H4 (cell line): ENCODE results near the gene ELOF1. TPM values are rescaled to one million over a fixed set of nuclear protein-coding genes. Genes with fewer than 3 reads are reported as not detected.

Experiments
- DNase-seq: peaks from one replicate; pipeline ENCODE4 v3.0.0-alpha.2; 2015; ENCODE audit warnings: low spot score
- total RNA-seq: library from RNA; depleted of rRNA; stranded (reverse); fragments of >200 nt; shearing (Covaris generic); gene quantifications from 2 replicates; pipeline ENCODE4 v1.2.3, GENCODE V29; 2014; rRNA removed

The ELOF1 gene
- total RNA-seq, 1 experiment from 2014 or later = 72.7 TPM

DNA sequence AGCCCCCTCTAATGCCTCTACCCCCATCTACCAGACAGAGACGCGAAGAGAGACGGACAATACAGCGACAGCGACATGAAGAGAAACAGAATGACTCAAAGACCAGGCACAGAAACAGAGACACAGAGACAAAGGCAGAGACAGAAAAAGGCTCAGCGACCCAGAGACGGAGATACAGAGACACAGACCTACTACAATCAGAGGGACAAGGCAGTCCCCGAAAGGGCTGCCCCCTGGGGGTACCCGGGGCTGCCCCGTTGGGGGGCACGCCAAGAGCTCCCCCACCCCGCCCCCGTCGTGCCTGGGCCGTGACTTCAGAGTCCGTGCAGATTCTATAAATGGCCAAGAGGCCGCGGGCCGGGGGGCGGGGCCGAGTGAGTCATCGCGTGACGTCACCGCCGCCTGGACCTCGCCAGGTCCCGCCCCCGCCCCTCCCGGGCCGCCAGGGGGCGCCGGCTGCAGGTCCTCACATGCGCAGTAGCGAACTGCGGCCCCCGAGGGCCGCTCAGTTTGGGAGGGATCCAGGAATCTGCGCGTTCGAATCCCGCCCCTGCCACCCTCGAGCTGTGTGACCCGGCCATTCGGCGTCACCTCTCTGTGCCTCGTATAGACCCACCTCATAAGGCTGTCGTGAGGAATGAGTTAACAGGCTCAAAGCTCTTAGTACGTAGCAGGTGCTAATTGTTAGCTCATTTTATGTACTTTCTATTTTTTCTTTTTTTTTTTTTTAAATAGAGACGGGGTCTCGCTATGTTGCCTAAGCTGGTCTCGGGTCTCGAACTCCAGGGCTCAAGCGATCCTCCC, 23.0 kb downstream of the ELOF1 start:
- DNase-seq = peak; percentile 66

- no peak for DNase-seq
Measured at GRCh38 chr19:11534948-11535347, 24.1 kb downstream of the ELOF1 start.

GRCh38 chr19:11534538-11534937, 24.5 kb downstream of the ELOF1 start:
- no peak for DNase-seq

DNA sequence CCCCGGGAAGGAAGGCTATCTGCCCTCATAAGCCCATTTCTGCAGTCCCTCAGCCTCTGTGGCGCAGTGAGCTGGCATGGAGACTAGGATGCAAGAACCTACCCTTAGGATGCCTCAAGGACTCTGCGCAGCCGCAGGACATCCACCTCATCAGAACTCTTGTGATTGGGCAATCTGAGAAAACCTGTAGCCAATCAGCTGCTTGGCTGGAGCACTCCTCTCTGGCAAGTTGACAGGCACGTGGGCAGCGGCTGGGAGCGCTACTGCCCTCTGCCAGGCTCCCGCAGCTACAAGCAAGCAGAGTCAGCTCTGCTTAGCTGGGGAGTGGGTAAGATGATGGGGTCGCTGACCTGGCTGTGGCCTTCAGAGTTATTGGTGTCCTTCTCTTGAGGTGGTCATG, 28.6 kb downstream of the ELOF1 start:
- DNase-seq = peak; percentile 80

DNA sequence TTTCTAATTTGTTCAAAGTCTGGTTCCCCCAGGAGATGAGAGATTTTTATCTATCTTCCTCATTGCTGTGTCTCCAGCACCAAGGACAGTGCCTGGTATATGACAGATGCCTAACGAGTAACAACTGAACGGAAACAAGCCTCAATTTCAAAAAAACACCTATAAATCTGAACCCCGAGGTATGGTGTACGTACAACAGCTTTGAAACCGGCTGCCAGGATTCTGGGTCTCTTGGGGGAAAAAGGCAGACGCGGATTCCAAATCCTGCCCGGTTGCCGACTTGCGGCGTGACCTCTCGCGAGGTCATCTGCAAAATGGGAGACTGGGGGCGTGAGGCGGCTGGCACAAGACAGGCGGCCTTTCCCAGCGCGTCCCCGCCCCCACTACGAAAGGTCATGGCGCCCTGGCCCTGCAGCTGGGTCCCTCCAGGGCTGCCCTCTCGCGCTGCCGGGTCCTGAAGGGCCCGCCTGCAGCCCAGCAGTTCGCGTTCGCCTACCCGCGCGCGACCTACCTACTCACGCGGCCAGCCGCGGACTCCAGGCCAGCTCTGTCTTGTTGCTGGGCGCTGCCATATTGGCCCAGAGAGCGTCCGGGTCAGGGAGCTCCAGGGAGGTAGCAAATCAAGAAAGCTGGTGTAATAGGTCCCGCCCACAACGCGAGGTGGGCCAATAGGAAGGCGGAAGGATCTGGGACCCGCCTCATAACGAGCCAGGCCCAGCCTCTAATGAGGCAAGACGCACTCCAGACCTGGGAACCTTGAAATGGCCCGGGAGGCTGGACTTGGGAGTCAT, 30.3 kb downstream of the ELOF1 start, which contains the start of gene ECSIT:
ECSIT (minus strand) TSS at position 584 of the 791 bp plus-strand sequence. CDS start 9,964 bp downstream, outside the sequence.
- peak; percentile 98 for DNase-seq

GRCh38 chr19:11519138-11519537, 39.9 kb downstream of the ELOF1 start:
- no peak for DNase-seq

DNA sequence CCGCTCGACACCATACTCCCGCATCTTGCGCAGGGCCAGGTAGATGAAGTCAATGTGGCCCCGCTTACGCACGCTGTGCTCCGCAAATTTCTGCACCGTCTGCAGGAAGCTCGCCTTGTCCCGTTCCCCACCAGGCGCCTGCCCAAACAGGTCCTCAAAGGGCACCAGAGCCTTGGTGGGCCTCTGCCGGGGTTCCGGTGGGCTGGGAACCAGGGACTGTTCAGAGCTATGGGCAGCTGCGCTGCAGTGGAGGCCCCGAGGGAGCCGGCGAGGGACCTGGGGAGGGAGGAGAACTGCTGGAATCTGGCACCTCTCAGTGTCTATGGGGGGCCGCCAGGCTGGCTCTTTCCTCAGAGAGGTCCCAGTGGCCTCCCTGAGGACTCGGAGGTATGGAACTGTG, 45.1 kb downstream of the ELOF1 start:
- no peak for DNase-seq

DNA sequence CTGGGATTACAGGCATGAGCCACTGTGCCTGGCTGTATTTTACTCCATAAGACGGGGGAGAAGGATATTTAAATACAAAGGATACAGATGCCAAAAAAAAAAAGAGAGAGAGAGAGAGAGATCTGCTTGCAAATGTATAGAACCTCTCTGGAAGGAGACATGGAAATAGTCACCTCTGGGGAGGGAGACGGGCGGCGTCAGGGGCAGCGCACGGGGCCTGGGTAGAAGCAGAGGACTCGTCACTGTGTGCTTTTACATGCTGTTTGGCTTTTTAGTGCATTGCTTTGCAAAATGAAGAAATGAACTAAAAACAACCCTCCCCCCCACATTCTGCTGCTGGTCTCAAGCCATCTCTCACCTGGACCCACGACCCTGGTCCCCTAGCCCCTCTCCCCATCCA, 48.6 kb downstream of the ELOF1 start:
- peak; percentile 1 for DNase-seq

GRCh38 chr19:11507370-11508078, 51.5 kb downstream of the ELOF1 start:
- peak; percentile 2 for DNase-seq

DNA sequence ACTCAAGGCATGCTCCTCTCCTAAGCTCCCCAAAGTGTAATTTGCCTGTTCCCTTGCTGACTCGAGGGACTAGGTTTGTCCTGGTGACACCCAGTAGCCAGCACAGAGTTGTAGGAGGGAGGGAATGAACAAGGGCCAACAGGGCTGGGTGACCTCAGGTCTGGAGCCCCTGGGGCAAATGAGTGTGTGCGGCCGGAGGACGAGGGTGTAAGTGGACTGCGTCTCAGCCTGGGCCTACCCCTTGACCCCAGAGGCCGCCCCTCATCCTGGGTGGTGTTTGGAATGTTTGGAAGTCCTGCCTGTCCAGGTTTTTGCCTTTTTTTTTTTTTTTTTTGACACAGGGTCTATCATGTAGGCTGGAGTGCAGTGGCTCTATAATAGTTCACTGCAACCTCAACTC, 52.1 kb downstream of the ELOF1 start:
- no peak for DNase-seq

GRCh38 chr19:11506101-11506555, 52.9 kb downstream of the ELOF1 start:
- DNase-seq = peak; percentile 2

- DNase-seq = peak; percentile 89
Measured at GRCh38 chr19:11505504-11506100, 53.4 kb downstream of the ELOF1 start, which contains the start of gene ZNF653. Gene ZNF653, minus strand, starts transcription at chr19:11505839. Its CDS starts 53 bp downstream, at chr19:11505786.

GRCh38 chr19:11505032-11505503, 54.0 kb downstream of the ELOF1 start:
- DNase-seq = peak; percentile 92

- no peak for DNase-seq
Measured at GRCh38 chr19:11504502-11505031, 54.5 kb downstream of the ELOF1 start.

Other genes starting within 250 kb of the ELOF1 start
- gene RAB3D, start 219.6 kb downstream of the ELOF1 start, total RNA-seq = 0.37 TPM in 1 of 2 replicates, not detected in the other
- gene TMEM205, start 213.0 kb downstream of the ELOF1 start, total RNA-seq = 74.7 and 139 TPM in 2 replicates
- gene CCDC159, start 212.7 kb downstream of the ELOF1 start, total RNA-seq = 3.6 and 5.1 TPM in 2 replicates
- 10.7 and 12.7 TPM in 2 replicates for gene PLPPR2, start 203.8 kb downstream of the ELOF1 start, total RNA-seq
- gene SWSAP1, start 184.6 kb downstream of the ELOF1 start, total RNA-seq = 0.45 and 1.0 TPM in 2 replicates
- 3.0 and 5.4 TPM in 2 replicates for gene EPOR, start 174.9 kb downstream of the ELOF1 start, total RNA-seq
- 0.14 TPM in 1 of 2 replicates, not detected in the other for gene RGL3, start 139.9 kb downstream of the ELOF1 start, total RNA-seq
- gene ODAD3, start 124.1 kb downstream of the ELOF1 start, total RNA-seq = 0.99 and 1.7 TPM in 2 replicates
- 40.7 and 54.9 TPM in 2 replicates for gene PRKCSH, start 123.6 kb downstream of the ELOF1 start, total RNA-seq
- gene ELAVL3, start 78.2 kb downstream of the ELOF1 start, total RNA-seq = not detected in 2 replicates
- gene ZNF653, start 53.4 kb downstream of the ELOF1 start, total RNA-seq = 4.6 and 9.8 TPM in 2 replicates
- 43.0 and 47.5 TPM in 2 replicates for gene ECSIT, start 30.1 kb downstream of the ELOF1 start, total RNA-seq
- 0.21 and 0.25 TPM in 2 replicates for gene CNN1, start 20.4 kb downstream of the ELOF1 start, total RNA-seq
- 8.2 and 10.4 TPM in 2 replicates for gene ACP5, start 18.4 kb upstream of the ELOF1 start, total RNA-seq
- 13.0 and 18.8 TPM in 2 replicates for gene ZNF627, start 38.3 kb upstream of the ELOF1 start, total RNA-seq
- gene ZNF823, start 179.7 kb upstream of the ELOF1 start, total RNA-seq = 4.0 and 7.3 TPM in 2 replicates
- 1.5 and 3.3 TPM in 2 replicates for gene ZNF441, start 207.8 kb upstream of the ELOF1 start, total RNA-seq
- gene ZNF491, start 239.3 kb upstream of the ELOF1 start, total RNA-seq = not detected in 2 replicates